Kidney (tissue), 14 donors: ENCODE data around the gene SLC36A1. TPM values are rescaled to one million over a fixed set of nuclear protein-coding genes. Genes with fewer than 3 reads are reported as not detected.

Experiments
- DNase-seq, 5 donors: peaks; one replicate each; pipeline ENCODE4 v3.0.0-alpha.2; 2013 to 2020
- FAIRE-seq: peaks from 2 replicates; lab custom pipeline; 2012; peaks lifted over from hg19 to GRCh38; lab: Jason Lieb, UNC
- H3K27ac ChIP-seq, 2 donors: one replicate each; pipeline ENCODE4 v1.7.0; 2013; ENCODE audit warnings: low read depth in 2 of 2, low read length in 2 of 2, inconsistent platforms in 1 of 2
- H3K27me3 ChIP-seq: one replicate; pipeline ENCODE4 v1.7.1; 2013; ENCODE audit warnings: low read length, inconsistent platforms; ENCODE audit not compliant: control insufficient read depth, insufficient read depth
- H3K36me3 ChIP-seq, 3 donors: one replicate each; pipeline versions ENCODE4 v1.7.0 to v1.7.1; 2013; ENCODE audit warnings: low read length in 3 of 3, control low read depth in 1 of 3, inconsistent platforms in 1 of 3; ENCODE audit not compliant: insufficient read depth in 3 of 3, control insufficient read depth in 2 of 3
- H3K4me1 ChIP-seq, 3 donors: one replicate each; pipeline versions ENCODE4 v1.7.0 to v1.7.1; 2013; ENCODE audit warnings: low read length in 3 of 3, inconsistent platforms in 1 of 3, low read depth in 1 of 3; ENCODE audit not compliant: control insufficient read depth in 2 of 3, insufficient read depth in 2 of 3
- H3K4me3 ChIP-seq, 3 donors: one replicate each; pipeline versions ENCODE4 v1.7.0 to v1.8.1; 2013; ENCODE audit warnings: low read length in 3 of 3, control low read depth in 1 of 3, inconsistent platforms in 1 of 3
- H3K9ac ChIP-seq, 3 donors: one replicate each; pipeline versions ENCODE4 v1.7.0 to v1.7.1; 2013; ENCODE audit warnings: low read length in 3 of 3, control low read depth in 1 of 3, inconsistent platforms in 1 of 3
- H3K9me3 ChIP-seq, 3 donors: one replicate each; pipeline versions ENCODE4 v1.7.0 to v1.7.1; 2013; ENCODE audit warnings: low read length in 3 of 3, control low read depth in 1 of 3, inconsistent platforms in 1 of 3; ENCODE audit not compliant: control insufficient read depth in 2 of 3, insufficient read depth in 1 of 3
- CTCF ChIP-seq: IDR thresholded peaks from 3 replicates; pipeline ENCODE4 v1.5.1; 2012; ENCODE audit warnings: mild to moderate bottlenecking, moderate library complexity, borderline replicate concordance; ENCODE audit not compliant: insufficient read depth; ENCODE audit errors: extremely low read depth
- intact Hi-C: fragments of 100-400 bp; cut with DNase I; formaldehyde crosslinking; loops from one replicate; pipeline ENCODE4 v1.11.1; 2022
- polyA plus RNA-seq: library from polyadenylated mRNA; stranded (reverse); fragments of 350-450 nt; fragmentation: Illumina TruSeq; extraction: RNeasy Lipid Tissue Mini Kit (QIAGEN cat#74804); gene quantifications from one replicate; pipeline ENCODE4 v1.2.3, GENCODE V29; 2014; ENCODE audit warnings: low read depth, low replicate concordance; ENCODE audit not compliant: insufficient read depth
- total RNA-seq: library from RNA; stranded (reverse); fragmentation: NEBNext Ultra II Directional; extraction: Animal tissue kit (Norgen Biotek cat#: 25700); gene quantifications from one replicate; pipeline ENCODE4 v1.2.1, GENCODE V29; 2021
- donor health status: control.
- donor health status: control.
- donor health status: control.
- donor health status: control.
- donor health status: control.
- donor health status: DM: yes; HTN: yes; CAD: no.
- donor health status: Normal renal cell carcinoma (clear cell type).

Gene SLC36A1
- total and polyA plus RNA-seq, 2 donors from 2014 or later = 4.1 to 11.0 TPM

- peaks cover 0 to 10% (median 8%) of the 10 kb centered on the region in 3 donors for H3K36me3 ChIP-seq
- peak in 3 of 5 donors; percentile 44 to 67 (median 46) for DNase-seq
- H3K4me1 ChIP-seq = no peaks in the 10 kb centered on the region
- no peaks in the 10 kb centered on the region for H3K27me3 ChIP-seq
- H3K4me3 ChIP-seq = no peak overlapping the region
- no peak overlapping the region for H3K9ac ChIP-seq
- no peak overlapping the region for H3K27ac ChIP-seq
- intact Hi-C loops = no loop called here
- peak; percentile 38 for TF ChIP-seq CTCF
- no peaks in the 10 kb centered on the region for H3K9me3 ChIP-seq
- FAIRE-seq = no peak
These were observed 12.4 kb downstream of the SLC36A1 start for GRCh38 chr5:151459680-151460324.

DNA sequence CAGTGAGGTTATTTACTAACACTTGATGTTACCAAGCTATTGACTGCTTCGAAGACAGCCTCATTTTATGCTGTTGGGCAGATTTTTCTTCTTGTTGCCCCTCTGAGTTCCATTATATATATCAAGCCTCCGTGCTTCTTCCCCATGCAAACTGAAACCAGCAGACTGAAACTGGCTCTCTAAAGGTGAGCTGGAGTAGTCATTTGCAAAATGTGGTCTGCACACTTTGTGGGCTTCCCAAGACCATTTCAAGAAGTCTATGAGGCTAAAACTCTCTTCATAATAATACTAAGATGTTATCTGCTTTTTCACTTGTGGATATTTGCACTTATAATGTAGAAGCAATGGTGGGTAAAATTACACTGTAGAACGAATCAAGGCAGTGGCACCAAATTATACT, 13.9 kb downstream of the SLC36A1 start:
- no peaks in the 10 kb centered on the region for H3K27me3 ChIP-seq
- no peaks in the 10 kb centered on the region for H3K9me3 ChIP-seq
- no peak for TF ChIP-seq CTCF
- H3K36me3 ChIP-seq = peaks cover 0 to 14% (median 11%) of the 10 kb centered on the region in 3 donors
- H3K9ac ChIP-seq = no peak overlapping the region
- intact Hi-C loops = no loop called here
- H3K4me1 ChIP-seq = no peaks in the 10 kb centered on the region
- FAIRE-seq (no peak), DNase-seq (no peak)
- H3K4me3 ChIP-seq = no peak overlapping the region
- no peak overlapping the region for H3K27ac ChIP-seq

GRCh38 chr5:151463137-151464029, 16.0 kb downstream of the SLC36A1 start:
- Histone ChIP-seq H3K27me3 (no peaks in the 10 kb centered on the region), H3K9ac (no peak overlapping the region), H3K4me3 (no peak overlapping the region), H3K4me1 (no peaks in the 10 kb centered on the region), H3K9me3 (no peaks in the 10 kb centered on the region), H3K27ac (no peak overlapping the region), H3K36me3 (peaks cover 0 to 23% (median 17%) of the 10 kb centered on the region in 3 donors)
- FAIRE-seq (no peak), DNase-seq (peak in 2 of 5 donors; percentile 18 to 24)
- TF ChIP-seq CTCF = peak; percentile 48
- intact Hi-C loops = no loop called here
